ENCODE measurements around the gene KYAT1. TPM values are rescaled to one million over a fixed set of nuclear protein-coding genes. Genes with fewer than 3 reads are reported as not detected.

Gene KYAT1
- total RNA-seq, 4 donors from 2014 or later: 7.4 to 9.0 (median 8.6) TPM

DNA sequence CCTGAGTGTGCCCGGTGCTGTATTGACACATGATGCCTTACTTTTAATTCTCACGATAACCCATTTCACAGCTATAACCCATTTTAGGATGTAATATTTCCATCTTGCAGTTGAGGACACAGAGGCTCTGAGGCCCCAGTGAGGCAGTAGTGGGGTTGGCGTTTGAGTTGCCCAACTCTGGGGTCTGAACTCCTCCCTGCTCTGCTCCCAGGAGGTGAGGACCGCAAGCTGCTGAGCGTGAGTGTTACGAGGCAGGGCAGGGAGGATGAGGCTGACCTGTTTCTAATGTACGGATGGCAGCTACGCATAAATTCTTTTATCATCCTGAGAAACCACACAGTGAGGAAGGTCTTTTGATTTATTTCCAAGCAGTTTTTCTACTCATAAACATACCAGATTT lies 11.6 kb upstream of the KYAT1 start:
- 59 to 71% methylated on average over 8 of the region's 8 CpGs for WGBS, 2 donors
- H3K27ac ChIP-seq: peak overlapping the region; percentile 78 to 96 (median 90)
- peaks cover 0 to 69% (median 36%) of the 10 kb centered on the region in 4 donors for H3K4me1 ChIP-seq
- no peaks in the 10 kb centered on the region for H3K9me3 ChIP-seq
- TF ChIP-seq, protein P1, sequence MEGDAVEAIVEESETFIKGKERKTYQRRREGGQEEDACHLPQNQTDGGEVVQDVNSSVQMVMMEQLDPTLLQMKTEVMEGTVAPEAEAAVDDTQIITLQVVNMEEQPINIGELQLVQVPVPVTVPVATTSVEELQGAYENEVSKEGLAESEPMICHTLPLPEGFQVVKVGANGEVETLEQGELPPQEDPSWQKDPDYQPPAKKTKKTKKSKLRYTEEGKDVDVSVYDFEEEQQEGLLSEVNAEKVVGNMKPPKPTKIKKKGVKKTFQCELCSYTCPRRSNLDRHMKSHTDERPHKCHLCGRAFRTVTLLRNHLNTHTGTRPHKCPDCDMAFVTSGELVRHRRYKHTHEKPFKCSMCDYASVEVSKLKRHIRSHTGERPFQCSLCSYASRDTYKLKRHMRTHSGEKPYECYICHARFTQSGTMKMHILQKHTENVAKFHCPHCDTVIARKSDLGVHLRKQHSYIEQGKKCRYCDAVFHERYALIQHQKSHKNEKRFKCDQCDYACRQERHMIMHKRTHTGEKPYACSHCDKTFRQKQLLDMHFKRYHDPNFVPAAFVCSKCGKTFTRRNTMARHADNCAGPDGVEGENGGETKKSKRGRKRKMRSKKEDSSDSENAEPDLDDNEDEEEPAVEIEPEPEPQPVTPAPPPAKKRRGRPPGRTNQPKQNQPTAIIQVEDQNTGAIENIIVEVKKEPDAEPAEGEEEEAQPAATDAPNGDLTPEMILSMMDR (IDR thresholded peaks at IDR 0.05): no peak
- TF ChIP-seq POLR2A (IDR thresholded peaks at IDR 0.05): no peak
- peak overlapping the region in 1 of 4 donors; percentile 32 for H3K4me3 ChIP-seq
- no peak for DNase-seq (ENCODE audit: low spot score in 2 of 2)
- no peaks in the 10 kb centered on the region for H3K27me3 ChIP-seq
- peaks cover 0 to 45% (median 0%) of the 10 kb centered on the region in 3 donors for H3K36me3 ChIP-seq

DNA sequence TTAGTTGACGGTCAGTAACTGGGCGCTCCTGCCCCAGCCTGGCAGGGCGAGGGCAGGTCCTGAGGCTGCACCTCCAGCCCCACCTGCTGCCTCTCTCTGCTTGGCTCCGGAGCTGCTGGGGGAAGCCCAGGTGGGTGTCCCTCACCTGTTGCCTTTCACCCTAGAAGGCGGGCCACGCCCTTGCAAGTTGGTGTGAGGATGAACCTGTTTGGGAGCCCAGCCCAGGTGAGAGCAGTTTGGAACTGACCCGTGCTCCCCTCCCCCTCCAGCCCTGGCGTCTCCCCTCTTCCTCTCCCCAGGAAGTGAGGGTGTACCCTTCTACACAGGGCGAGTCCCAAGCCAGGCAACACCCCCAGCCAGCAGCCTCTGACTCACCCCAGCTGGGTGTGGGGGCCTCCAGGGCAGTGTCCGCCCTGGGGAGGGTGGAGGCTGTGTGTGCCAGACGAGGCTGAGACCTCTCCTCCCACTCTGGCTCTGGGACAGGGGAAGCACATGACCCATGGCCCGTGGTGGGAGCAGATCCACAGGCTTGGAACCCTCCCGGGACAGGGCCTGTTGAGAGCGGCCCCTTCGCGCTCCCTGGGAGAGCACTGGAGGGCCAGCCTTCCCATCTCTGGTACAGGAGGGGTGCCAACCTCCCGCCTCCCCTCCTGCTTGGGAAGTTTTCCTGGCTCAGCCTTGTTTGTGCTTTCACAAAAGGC lies 10.6 kb upstream of the KYAT1 start:
- WGBS, 2 donors: 40 to 63% methylated on average over 9 to 13 of the region's 17 CpGs
- Histone ChIP-seq H3K27me3 (no peaks in the 10 kb centered on the region), H3K36me3 (peaks cover 0 to 39% (median 0%) of the 10 kb centered on the region in 3 donors), H3K9me3 (no peaks in the 10 kb centered on the region), H3K4me1 (peaks cover 0 to 78% (median 42%) of the 10 kb centered on the region in 4 donors), H3K27ac (peak overlapping the region; percentile 78 to 96 (median 90)), H3K4me3 (peak overlapping the region in 1 of 4 donors; percentile 32)
- TF ChIP-seq EP300 (IDR thresholded peaks at IDR 0.05) (peak; percentile 65 to 96), POLR2A (IDR thresholded peaks at IDR 0.05) (peak in 1 of 2 donors; percentile 39)
- TF ChIP-seq, protein P1 (IDR thresholded peaks at IDR 0.05): peak in 1 of 5 experiments; percentile 9
- peak; percentile 73 to 74 for DNase-seq (ENCODE audit: low spot score in 2 of 2)

DNA sequence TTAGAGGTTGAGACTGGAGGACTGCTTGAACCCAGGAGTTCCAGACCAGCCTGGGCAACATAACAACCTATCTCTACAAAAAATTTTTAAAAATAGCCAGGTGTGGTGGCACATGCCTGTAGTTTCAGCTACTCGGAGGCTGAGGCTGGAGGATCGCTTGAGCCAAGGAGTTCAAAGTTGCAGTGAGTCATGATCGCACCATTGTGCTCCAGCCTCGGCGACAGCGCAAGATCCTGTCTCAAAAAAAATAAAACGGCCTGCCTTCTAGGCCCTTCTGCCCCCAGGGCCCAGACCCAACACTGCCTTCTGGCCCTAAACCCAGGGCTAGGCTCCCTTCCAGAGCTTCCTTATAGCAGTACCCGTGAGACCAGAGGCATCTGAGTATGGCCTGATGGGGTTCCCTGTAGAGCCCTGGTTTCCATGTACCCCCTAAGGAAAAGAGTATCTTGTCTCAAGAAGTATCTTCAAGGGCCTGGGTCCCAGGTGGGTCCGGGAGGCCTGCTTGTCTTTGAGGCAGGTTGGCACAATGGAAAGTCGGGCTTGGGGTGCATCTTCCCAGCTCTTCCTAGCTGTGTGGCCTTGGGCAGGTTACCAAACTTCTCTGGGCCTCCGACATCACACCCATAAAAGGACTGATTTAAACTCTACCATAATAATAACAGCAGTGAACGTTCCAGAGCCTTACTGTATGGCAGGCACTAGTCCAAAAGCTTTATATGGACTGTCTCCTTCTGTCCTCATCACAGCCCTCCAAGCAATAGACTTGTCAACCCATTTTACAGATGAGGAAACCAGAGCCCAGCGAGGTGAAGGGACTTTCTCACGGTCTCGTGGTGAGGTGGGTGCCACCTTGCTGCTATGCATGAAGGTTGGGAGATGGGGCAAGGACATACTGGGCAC lies 9.8 kb upstream of the KYAT1 start:
- Histone ChIP-seq H3K27me3 (no peaks in the 10 kb centered on the region), H3K27ac (peak overlapping the region; percentile 78 to 96 (median 90)), H3K4me1 (peaks cover 0 to 85% (median 42%) of the 10 kb centered on the region in 4 donors), H3K36me3 (peaks cover 0 to 36% (median 0%) of the 10 kb centered on the region in 3 donors), H3K9me3 (no peaks in the 10 kb centered on the region), H3K4me3 (peak overlapping the region in 1 of 4 donors; percentile 32)
- no peak for DNase-seq (ENCODE audit: low spot score in 2 of 2)
- WGBS, 2 donors: 54 to 59% methylated on average over 15 of the region's 15 CpGs
- TF ChIP-seq, protein P1 (IDR thresholded peaks at IDR 0.05): no peak
- TF ChIP-seq POLR2A (IDR thresholded peaks at IDR 0.05): no peak
- no peak for TF ChIP-seq EP300 (IDR thresholded peaks at IDR 0.05)

DNA sequence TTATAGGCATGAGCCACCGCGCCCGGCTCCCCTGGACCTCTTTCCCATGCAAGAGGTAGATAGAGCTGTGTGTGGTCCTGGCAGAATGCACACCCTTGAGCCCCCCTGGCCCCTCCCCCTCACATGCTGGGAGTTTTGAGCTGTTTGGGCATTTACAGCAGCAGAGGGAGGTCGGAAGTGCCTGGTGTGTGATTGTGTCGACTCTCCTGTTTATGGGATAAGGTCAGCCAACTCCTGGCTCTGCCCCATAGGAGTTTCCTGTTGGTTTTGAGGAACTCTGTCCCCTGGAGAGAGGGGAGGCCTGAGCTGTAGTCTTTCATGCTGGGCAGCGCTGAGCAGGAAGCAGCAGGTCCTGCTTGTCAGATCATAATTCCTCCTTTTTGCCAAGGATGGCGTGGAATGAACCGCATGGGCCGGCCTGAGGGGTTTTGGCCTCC lies 6.2 kb upstream of the KYAT1 start:
- H3K4me1 ChIP-seq: peaks cover 0 to 95% (median 44%) of the 10 kb centered on the region in 4 donors
- TF ChIP-seq, protein P1 (IDR thresholded peaks at IDR 0.05): no peak
- TF ChIP-seq POLR2A (IDR thresholded peaks at IDR 0.05) (no peak), EP300 (IDR thresholded peaks at IDR 0.05) (no peak)
- no peak overlapping the region for H3K4me3 ChIP-seq
- no peaks in the 10 kb centered on the region for H3K9me3 ChIP-seq
- no peak for DNase-seq (ENCODE audit: low spot score in 2 of 2)
- peaks cover 0 to 32% (median 0%) of the 10 kb centered on the region in 3 donors for H3K36me3 ChIP-seq
- peak overlapping the region; percentile 13 to 95 (median 63) for H3K27ac ChIP-seq
- 28 to 36% methylated on average over 9 of the region's 9 CpGs for WGBS, 2 donors
- no peaks in the 10 kb centered on the region for H3K27me3 ChIP-seq

All from tibial nerve (tissue), 4 donors.